ENCODE results near the gene HEATR5A. TPM values are rescaled to one million over a fixed set of nuclear protein-coding genes. Genes with fewer than 3 reads are reported as not detected.
A peak's percentile ranks its signal among the peaks of the same experiment; 100 is the strongest.
"Not testable (repeated sequence)": the region's sequence is repeated elsewhere in the genome, so short reads cannot be mapped to it uniquely, and the experiment has no call there.

The HEATR5A gene
- total and polyA plus RNA-seq, 5 experiments from 2014 or later, result 4.0 to 13.8 (median 5.9) TPM

DNA sequence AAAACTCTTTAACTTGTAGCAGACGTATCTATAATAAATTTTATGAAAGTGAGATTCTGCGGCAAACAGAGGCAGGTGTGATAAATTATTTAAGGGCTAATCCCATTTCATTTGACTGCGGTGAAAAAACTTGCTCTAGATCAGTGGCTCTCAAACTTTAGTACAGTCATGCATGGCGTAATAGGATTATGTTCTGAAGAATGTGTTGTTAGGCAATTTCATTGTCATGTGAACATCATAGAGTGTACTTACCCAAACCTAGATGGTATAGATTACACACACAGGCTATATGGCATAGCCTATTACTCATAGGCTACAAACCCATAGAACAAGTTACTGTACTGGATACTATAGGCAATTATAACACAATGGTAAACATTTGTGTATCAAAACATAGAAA lies 83.7 kb downstream of the HEATR5A start:
- H3K36me3 Mint-ChIP-seq, result peaks cover 8 to 39% (median 36%) of the 10 kb centered on the region in 3 donors
- POLR2A ChIA-PET, result no interaction called here

DNA sequence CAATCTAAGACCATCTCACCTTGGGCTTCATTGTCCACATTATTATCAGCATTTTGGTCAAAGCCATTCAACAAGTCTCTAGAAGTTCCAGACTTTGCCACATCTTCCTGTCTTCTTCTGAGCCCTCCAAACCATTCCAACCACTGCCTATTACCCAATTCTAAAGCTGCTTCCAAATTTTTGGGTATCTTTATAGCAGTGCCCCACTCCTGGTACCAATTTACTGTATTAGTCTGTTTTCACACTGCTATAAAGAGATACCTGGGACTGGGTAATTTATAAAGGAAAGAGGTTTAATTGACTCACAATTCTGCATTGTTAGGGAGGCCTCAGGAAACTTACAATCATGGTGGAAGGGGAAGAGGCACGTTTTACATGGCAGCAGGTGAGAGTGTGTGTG lies 89.0 kb downstream of the HEATR5A start:
- not testable (repeated sequence) for ATAC-seq

More for the DNA sequence above, 83.7 kb downstream of the HEATR5A start:
- Mint-ChIP-seq H3K9me3 (peaks cover 0 to 8% (median 2%) of the 10 kb centered on the region in 9 donors), H3K4me3 (no peak overlapping the region), H3K27me3 (no peaks in the 10 kb centered on the region), H3K4me1 (no peaks in the 10 kb centered on the region), H3K27ac (no peak overlapping the region)
- DNase-seq, result no peak
- no peak for ATAC-seq

DNA sequence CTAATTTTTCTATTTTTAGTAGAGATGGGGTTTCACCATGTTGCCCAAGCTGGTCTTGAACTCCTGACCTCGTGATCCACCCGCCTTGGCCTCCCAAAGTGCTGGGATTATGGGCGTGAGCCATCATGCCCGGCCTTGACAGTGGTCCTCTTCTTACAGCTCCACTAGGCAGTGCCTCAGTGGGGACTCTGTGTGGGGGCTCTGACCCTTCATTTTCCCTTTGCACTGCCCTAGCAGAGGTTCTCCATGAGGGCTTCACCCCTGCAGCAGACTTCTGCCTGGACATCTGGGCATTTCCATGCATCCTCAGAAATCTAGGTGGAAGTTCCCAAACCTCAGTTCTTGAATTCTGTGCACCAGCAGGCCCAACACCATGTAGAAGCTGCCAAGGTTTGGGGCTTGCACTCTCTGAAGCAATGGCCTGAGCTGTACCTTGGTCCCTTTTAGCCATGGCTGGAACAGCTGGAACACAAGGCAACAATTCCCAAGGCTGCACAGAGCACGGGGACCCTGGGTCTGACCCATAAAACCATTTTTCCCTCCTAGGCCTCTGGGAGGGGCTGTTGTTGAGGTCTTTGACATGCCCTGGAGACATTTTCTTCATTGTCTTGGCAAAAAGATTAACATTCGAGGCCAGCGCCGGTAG lies 90.4 kb downstream of the HEATR5A start:
- DNase-seq, ATAC-seq, H3K4me1 Mint-ChIP-seq, H3K27ac Mint-ChIP-seq, POLR2A ChIA-PET, H3K27me3 Mint-ChIP-seq, H3K4me3 Mint-ChIP-seq: not testable (repeated sequence)
- Mint-ChIP-seq H3K9me3 (peaks cover 0 to 26% (median 8%) of the 10 kb centered on the region in 9 donors), H3K36me3 (peaks cover 15 to 50% (median 19%) of the 10 kb centered on the region in 3 donors)

More for the DNA sequence above, 89.0 kb downstream of the HEATR5A start:
- H3K4me3 Mint-ChIP-seq, H3K27ac Mint-ChIP-seq, H3K4me1 Mint-ChIP-seq, POLR2A ChIA-PET, H3K27me3 Mint-ChIP-seq, DNase-seq: not testable (repeated sequence)
- peaks cover 15 to 55% (median 21%) of the 10 kb centered on the region in 3 donors for H3K36me3 Mint-ChIP-seq
- peaks cover 0 to 26% (median 8%) of the 10 kb centered on the region in 9 donors for H3K9me3 Mint-ChIP-seq

GRCh38 chr14:31326111-31326510 lies 94.2 kb downstream of the HEATR5A start:
- DNase-seq (peak in 3 of 10 donors; percentile 5 to 31 (median 22)), ATAC-seq (peak; percentile 35 to 57)
- Mint-ChIP-seq H3K27me3 (no peaks in the 10 kb centered on the region), H3K9me3 (peaks cover 0 to 13% (median 1%) of the 10 kb centered on the region in 9 donors), H3K4me3 (no peak overlapping the region), H3K4me1 (peaks cover 0 to 2% (median 0%) of the 10 kb centered on the region in 4 donors), H3K36me3 (peaks cover 2 to 27% (median 10%) of the 10 kb centered on the region in 3 donors), H3K27ac (no peak overlapping the region)
- POLR2A ChIA-PET, result interaction anchor here (0.9 kb wide), 1 partner anchor 118 kb away, joined by 3 read pairs; the partner anchor contains the start of gene HECTD1

GRCh38 chr14:31323419-31323818 lies 96.9 kb downstream of the HEATR5A start:
- Mint-ChIP-seq H3K36me3 (peaks cover 0 to 25% (median 6%) of the 10 kb centered on the region in 3 donors), H3K9me3 (peaks cover 0 to 2% (median 0%) of the 10 kb centered on the region in 9 donors), H3K27me3 (no peaks in the 10 kb centered on the region), H3K27ac (no peak overlapping the region), H3K4me1 (peaks cover 0 to 2% (median 0%) of the 10 kb centered on the region in 4 donors), H3K4me3 (no peak overlapping the region)
- ATAC-seq (no peak), DNase-seq (no peak)
- POLR2A ChIA-PET, result no interaction called here

GRCh38 chr14:31320922-31321766 lies 99.2 kb downstream of the HEATR5A start:
- Mint-ChIP-seq H3K4me1 (peaks cover 0 to under 1% (median 0%) of the 10 kb centered on the region in 4 donors), H3K9me3 (no peaks in the 10 kb centered on the region), H3K27ac (no peak overlapping the region), H3K27me3 (no peaks in the 10 kb centered on the region), H3K4me3 (no peak overlapping the region), H3K36me3 (peaks cover 0 to 39% (median 12%) of the 10 kb centered on the region in 3 donors)
- ATAC-seq, result no peak
- POLR2A ChIA-PET, result no interaction called here
- DNase-seq, result no peak

DNA sequence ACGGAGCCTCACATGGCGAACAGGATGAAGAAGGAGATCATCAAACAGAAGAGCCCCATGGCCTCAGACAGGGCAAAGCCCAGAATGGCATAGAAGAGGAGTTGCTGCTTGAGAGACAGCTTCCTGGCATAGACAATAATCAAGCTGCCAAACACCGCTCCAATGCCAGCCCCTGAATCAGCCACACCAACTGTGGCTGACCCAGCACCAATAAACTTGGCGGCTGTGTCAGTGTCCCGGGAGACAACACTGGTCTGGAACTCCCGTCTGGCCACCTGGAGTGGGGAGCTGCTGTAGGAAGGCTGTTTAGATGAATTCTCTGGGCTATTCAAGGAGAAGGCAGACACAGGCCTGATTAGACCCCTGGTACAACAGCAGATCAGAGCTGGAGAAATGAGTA lies 100.1 kb downstream of the HEATR5A start:
- no peak for ATAC-seq
- Mint-ChIP-seq H3K4me1 (no peaks in the 10 kb centered on the region), H3K27me3 (no peaks in the 10 kb centered on the region), H3K9me3 (no peaks in the 10 kb centered on the region), H3K27ac (no peak overlapping the region), H3K4me3 (no peak overlapping the region), H3K36me3 (peaks cover 0 to 44% (median 17%) of the 10 kb centered on the region in 3 donors)
- DNase-seq, result no peak
- POLR2A ChIA-PET, result interaction anchor here (0.6 kb wide), 1 partner anchor 128 kb away, joined by 3 read pairs; no protein-coding TSS in a partner anchor

- Mint-ChIP-seq H3K9me3 (no peaks in the 10 kb centered on the region), H3K4me1 (no peaks in the 10 kb centered on the region), H3K36me3 (peaks cover 0 to 47% (median 17%) of the 10 kb centered on the region in 3 donors), H3K27ac (peak overlapping the region in 1 of 10 donors; percentile 23), H3K4me3 (no peak overlapping the region), H3K27me3 (no peaks in the 10 kb centered on the region)
- no peak for ATAC-seq
- POLR2A ChIA-PET, result no interaction called here
- no peak for DNase-seq
Measured at GRCh38 chr14:31319701-31320100, 100.6 kb downstream of the HEATR5A start.

DNA sequence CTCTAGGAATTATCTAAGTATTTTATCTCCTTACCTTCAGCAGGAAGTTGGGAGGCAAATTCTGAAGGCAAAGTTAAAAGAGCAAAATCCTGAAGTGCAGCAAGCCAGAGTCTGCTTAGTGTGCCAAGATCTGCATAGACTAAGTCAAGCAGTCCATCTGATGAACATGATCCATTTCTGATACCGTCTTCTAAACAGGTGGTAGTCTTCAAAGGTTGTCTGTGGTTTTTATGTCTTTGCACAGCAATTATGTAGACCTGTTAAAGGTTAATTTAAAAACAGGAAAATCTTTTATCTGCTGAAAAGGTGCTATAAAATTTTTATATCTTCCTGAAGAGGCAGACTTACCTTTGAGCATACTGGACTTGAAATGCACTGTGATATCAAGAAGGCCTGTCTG lies 107.4 kb downstream of the HEATR5A start:
- H3K27ac Mint-ChIP-seq, result peak overlapping the region in 1 of 10 donors; percentile 22

DNA sequence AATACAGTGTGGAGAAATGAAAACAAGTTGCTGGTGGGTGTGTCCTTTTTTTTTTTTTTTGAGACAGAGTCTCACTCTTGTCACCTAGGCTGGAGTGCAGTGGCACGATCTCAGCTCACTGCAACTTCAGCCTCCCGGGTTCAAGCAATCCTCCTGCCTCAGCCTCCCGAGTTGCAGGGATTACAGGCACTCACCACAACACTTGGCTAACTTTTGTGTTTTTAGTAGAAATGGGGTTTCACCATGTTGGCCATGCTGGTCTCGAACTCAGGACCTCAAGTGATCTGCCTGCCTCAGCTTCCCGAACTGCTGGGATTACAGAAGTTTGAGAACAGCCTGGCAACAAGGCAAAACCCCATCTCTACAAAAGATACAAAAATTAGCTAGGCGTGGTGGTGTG lies 108.0 kb downstream of the HEATR5A start:
- H3K4me1 Mint-ChIP-seq, H3K4me3 Mint-ChIP-seq, ATAC-seq, POLR2A ChIA-PET, H3K27me3 Mint-ChIP-seq, H3K9me3 Mint-ChIP-seq, DNase-seq: not testable (repeated sequence)
- Mint-ChIP-seq H3K36me3 (peaks cover 7 to 61% (median 33%) of the 10 kb centered on the region in 3 donors), H3K27ac (peak overlapping the region in 1 of 10 donors; percentile 22)

More for the DNA sequence above, 107.4 kb downstream of the HEATR5A start:
- POLR2A ChIA-PET, result no interaction called here
- Mint-ChIP-seq H3K27me3 (no peaks in the 10 kb centered on the region), H3K36me3 (peaks cover 7 to 61% (median 38%) of the 10 kb centered on the region in 3 donors), H3K9me3 (no peaks in the 10 kb centered on the region), H3K4me1 (peaks cover 0 to 5% (median 0%) of the 10 kb centered on the region in 4 donors), H3K4me3 (no peak overlapping the region)
- ATAC-seq, result no peak
- DNase-seq, result no peak

GRCh38 chr14:31307618-31308017 lies 112.7 kb downstream of the HEATR5A start:
- Mint-ChIP-seq H3K9me3 (no peaks in the 10 kb centered on the region), H3K27ac (no peak overlapping the region), H3K4me3 (no peak overlapping the region), H3K27me3 (no peaks in the 10 kb centered on the region), H3K36me3 (peaks cover 7 to 62% (median 29%) of the 10 kb centered on the region in 3 donors), H3K4me1 (no peaks in the 10 kb centered on the region)
- no peak for ATAC-seq
- no peak for DNase-seq
- POLR2A ChIA-PET, result no interaction called here

GRCh38 chr14:31307198-31307597 lies 113.2 kb downstream of the HEATR5A start:
- peaks cover 7 to 61% (median 28%) of the 10 kb centered on the region in 3 donors for H3K36me3 Mint-ChIP-seq

DNA sequence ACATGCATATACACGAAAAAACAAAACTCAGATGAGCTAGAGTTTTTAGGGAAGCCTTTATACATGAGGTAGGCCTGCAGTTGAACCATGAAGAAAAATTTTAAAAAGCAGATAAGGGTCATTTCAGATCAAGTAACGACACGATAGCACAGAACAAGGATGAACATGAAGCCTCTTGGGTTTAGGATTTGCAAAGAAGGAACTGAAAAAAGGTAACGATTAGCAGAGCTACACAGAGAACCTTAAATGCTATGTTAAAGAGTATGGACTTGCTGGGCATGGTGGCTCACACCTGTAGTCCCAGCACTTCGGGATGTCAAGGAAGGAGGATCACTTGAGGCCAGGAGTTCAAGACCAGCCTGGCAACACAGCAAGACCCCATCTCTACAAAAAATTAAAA lies 116.7 kb downstream of the HEATR5A start:
- no peaks in the 10 kb centered on the region for H3K9me3 Mint-ChIP-seq
- POLR2A ChIA-PET, result no interaction called here

More at GRCh38 chr14:31307198-31307597, 113.2 kb downstream of the HEATR5A start:
- Mint-ChIP-seq H3K27ac (no peak overlapping the region), H3K9me3 (no peaks in the 10 kb centered on the region), H3K27me3 (no peaks in the 10 kb centered on the region), H3K4me1 (no peaks in the 10 kb centered on the region), H3K4me3 (no peak overlapping the region)
- ATAC-seq, result no peak
- POLR2A ChIA-PET, result no interaction called here
- DNase-seq, result no peak

More for the DNA sequence above, 116.7 kb downstream of the HEATR5A start:
- Mint-ChIP-seq H3K36me3 (peaks cover 0 to 54% (median 14%) of the 10 kb centered on the region in 3 donors), H3K4me1 (no peaks in the 10 kb centered on the region), H3K27me3 (no peaks in the 10 kb centered on the region), H3K4me3 (no peak overlapping the region), H3K27ac (peak overlapping the region in 1 of 10 donors; percentile 29)
- no peak for ATAC-seq
- DNase-seq, result no peak
